Natural killer cell (primary cell): Measurements from ENCODE around the gene SCGB1D1. TPM values are rescaled to one million over a fixed set of nuclear protein-coding genes. Genes with fewer than 3 reads are reported as not detected.

ENCODE experiments used
- ATAC-seq, 3 donors: fragments of 150-1000 bp in 2 of 3; fragments of 200-7000 bp in 1 of 3; cut with Tn5 transposase; 1 replicate in 1 of 3; 2 replicates in 2 of 3; pipeline ENCODE4 v1.10.0; 2021; ENCODE audit warnings: mild to moderate bottlenecking in 2 of 3, moderate library complexity in 2 of 3
- DNase-seq, 2 donors: peaks; one replicate each; pipeline versions ENCODE4 v3.0.0 to v3.0.0-alpha.2; 2013 to 2021; ENCODE audit warnings: mixed read lengths in 1 of 2
- H3K27ac ChIP-seq: one replicate; pipeline ENCODE4 v1.5.1; 2013; ENCODE audit warnings: mild to moderate bottlenecking, low read length
- H3K27me3 ChIP-seq: one replicate; pipeline ENCODE4 v1.6.1; 2013; ENCODE audit warnings: low read length; ENCODE audit not compliant: control insufficient read depth, insufficient read depth
- H3K36me3 ChIP-seq: one replicate; pipeline ENCODE4 v1.6.1; 2013; ENCODE audit warnings: low read length; ENCODE audit not compliant: control insufficient read depth, insufficient read depth
- H3K4me1 ChIP-seq: one replicate; pipeline ENCODE4 v1.6.1; 2013; ENCODE audit warnings: low read length; ENCODE audit not compliant: control insufficient read depth, insufficient read depth
- H3K4me3 ChIP-seq: one replicate; pipeline ENCODE4 v1.5.1; 2013; ENCODE audit warnings: low read length
- H3K9me3 ChIP-seq: one replicate; pipeline ENCODE4 v1.6.1; 2013; ENCODE audit warnings: low read length; ENCODE audit not compliant: control insufficient read depth, insufficient read depth
- H3K27ac Mint-ChIP-seq, 2 donors: one replicate each; pipeline ENCODE4 v1.8.0; 2022; ENCODE audit warnings: mild to moderate bottlenecking in 2 of 2, mixed read lengths in 2 of 2, moderate library complexity in 1 of 2
- H3K27me3 Mint-ChIP-seq, 2 donors: one replicate each; pipeline ENCODE4 v1.8.0; 2022; ENCODE audit warnings: low read depth in 2 of 2, mixed read lengths in 2 of 2
- H3K36me3 Mint-ChIP-seq: one replicate; pipeline ENCODE4 v1.8.0; 2022; ENCODE audit warnings: mixed read lengths
- H3K4me1 Mint-ChIP-seq, 2 donors: one replicate each; pipeline ENCODE4 v1.8.0; 2022; ENCODE audit warnings: mixed read lengths in 2 of 2
- H3K4me3 Mint-ChIP-seq: one replicate; pipeline ENCODE4 v1.8.0; 2022; ENCODE audit warnings: mild to moderate bottlenecking, moderate library complexity, mixed read lengths
- H3K9me3 Mint-ChIP-seq, 2 donors: one replicate each; pipeline ENCODE4 v1.8.0; 2022; ENCODE audit warnings: mixed read lengths in 2 of 2
- WGBS: methylation state at CpG from one replicate; pipeline ENCODE4 v1.1.7; 2013; ENCODE audit warnings: missing lambda C conversion rate; ENCODE audit not compliant: insufficient coverage; 5-methylcytosine and 5-hydroxymethylcytosine counted together
- intact Hi-C: fragments of 100-400 bp; cut with micrococcal nuclease; formaldehyde crosslinking; loops from one replicate; pipeline ENCODE4 v1.14.2; 2022
- total RNA-seq, 4 donors: library from RNA; stranded (reverse); fragments of 120-200 nt in 1 of 4; gene quantifications; one replicate each; pipeline versions ENCODE4 v1.2.3 to v1.2.4, GENCODE V29; 2013 to 2022
- TF ChIP-seq, protein P1 (sequence below): fragments of 200-600 bp; IDR thresholded peaks from one replicate; pipeline ENCODE4 v1.8.0; 2022; ENCODE audit warnings: antibody characterized with exemption

SCGB1D1 gene
- total RNA-seq, 3 donors from 2014 or later (not counting 1 experiment from before 2014, with no cell fraction given), result not detected

DNA sequence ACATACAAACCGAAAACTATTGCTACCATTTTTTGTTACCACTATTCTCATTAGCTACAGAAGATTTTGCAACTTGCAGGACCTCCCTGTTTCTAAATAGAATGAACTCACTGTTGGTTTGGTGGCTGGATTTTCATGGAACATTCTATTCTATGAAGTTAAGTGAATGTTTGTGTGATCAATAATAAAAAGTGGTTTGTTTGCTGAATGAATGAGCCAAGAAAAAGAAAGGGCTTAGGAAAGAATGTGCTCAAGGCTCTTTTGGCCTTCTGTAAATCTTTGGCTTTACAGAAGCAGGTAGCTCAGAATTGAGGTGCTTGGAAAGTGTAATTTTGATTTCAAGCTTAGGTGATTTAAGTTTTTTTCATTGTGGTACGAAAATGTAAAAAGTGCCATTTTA, 46.2 kb downstream of the SCGB1D1 start:
- Mint-ChIP-seq H3K27me3 (peaks cover 30 to 40% of the 10 kb centered on the region in 2 donors), H3K27ac (no peak overlapping the region), H3K36me3 (no peaks in the 10 kb centered on the region), H3K4me1 (no peaks in the 10 kb centered on the region), H3K4me3 (no peak overlapping the region), H3K9me3 (no peaks in the 10 kb centered on the region)
- H3K27ac ChIP-seq, result no peak overlapping the region
- H3K4me1 ChIP-seq, result no peaks in the 10 kb centered on the region
- DNase-seq (no peak), ATAC-seq (no peak)
- peaks cover 5% of the 10 kb centered on the region for H3K27me3 ChIP-seq
- no peaks in the 10 kb centered on the region for H3K36me3 ChIP-seq
- 75% methylated on average over 1 of the region's 2 CpGs for WGBS
- no peak overlapping the region for H3K4me3 ChIP-seq
- TF ChIP-seq, protein P1, sequence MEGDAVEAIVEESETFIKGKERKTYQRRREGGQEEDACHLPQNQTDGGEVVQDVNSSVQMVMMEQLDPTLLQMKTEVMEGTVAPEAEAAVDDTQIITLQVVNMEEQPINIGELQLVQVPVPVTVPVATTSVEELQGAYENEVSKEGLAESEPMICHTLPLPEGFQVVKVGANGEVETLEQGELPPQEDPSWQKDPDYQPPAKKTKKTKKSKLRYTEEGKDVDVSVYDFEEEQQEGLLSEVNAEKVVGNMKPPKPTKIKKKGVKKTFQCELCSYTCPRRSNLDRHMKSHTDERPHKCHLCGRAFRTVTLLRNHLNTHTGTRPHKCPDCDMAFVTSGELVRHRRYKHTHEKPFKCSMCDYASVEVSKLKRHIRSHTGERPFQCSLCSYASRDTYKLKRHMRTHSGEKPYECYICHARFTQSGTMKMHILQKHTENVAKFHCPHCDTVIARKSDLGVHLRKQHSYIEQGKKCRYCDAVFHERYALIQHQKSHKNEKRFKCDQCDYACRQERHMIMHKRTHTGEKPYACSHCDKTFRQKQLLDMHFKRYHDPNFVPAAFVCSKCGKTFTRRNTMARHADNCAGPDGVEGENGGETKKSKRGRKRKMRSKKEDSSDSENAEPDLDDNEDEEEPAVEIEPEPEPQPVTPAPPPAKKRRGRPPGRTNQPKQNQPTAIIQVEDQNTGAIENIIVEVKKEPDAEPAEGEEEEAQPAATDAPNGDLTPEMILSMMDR, result no peak
- intact Hi-C loops, result no loop called here
- H3K9me3 ChIP-seq, result no peaks in the 10 kb centered on the region

DNA sequence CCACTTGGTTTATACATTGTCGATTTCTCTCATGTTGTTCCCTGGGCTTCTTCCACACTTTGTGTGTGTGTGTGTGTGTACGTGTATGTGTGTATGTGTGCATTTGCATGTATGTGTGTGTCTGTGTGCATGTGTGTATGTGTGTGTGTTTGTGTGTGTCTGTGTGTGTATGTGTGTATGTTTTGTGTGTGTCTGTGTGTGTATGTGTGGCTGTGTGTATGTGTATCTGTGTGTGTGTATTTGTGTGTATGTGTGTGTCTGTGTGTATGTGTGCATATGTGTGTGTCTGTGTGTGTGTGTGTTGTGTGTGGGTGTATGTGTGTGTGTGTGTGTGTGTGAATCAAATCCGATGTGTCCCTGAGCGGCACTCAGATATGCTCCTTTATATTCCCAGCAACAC, 47.5 kb downstream of the SCGB1D1 start:
- Histone ChIP-seq H3K36me3 (no peaks in the 10 kb centered on the region), H3K27me3 (peaks cover 12% of the 10 kb centered on the region), H3K4me1 (no peaks in the 10 kb centered on the region), H3K27ac (no peak overlapping the region), H3K4me3 (no peak overlapping the region), H3K9me3 (no peaks in the 10 kb centered on the region)
- no peak for DNase-seq
- no peak overlapping the region for H3K27ac Mint-ChIP-seq
- H3K27me3 Mint-ChIP-seq, result peaks cover 30 to 39% of the 10 kb centered on the region in 2 donors
- H3K4me3 Mint-ChIP-seq, result no peak overlapping the region
- 48% methylated on average over 2 of the region's 4 CpGs for WGBS
- intact Hi-C loops, result no loop called here
- no peaks in the 10 kb centered on the region for H3K36me3 Mint-ChIP-seq
- H3K4me1 Mint-ChIP-seq, result no peaks in the 10 kb centered on the region
- peak in 1 of 3 donors; percentile 41 for ATAC-seq
- TF ChIP-seq, protein P1, result no peak
- H3K9me3 Mint-ChIP-seq, result no peaks in the 10 kb centered on the region

DNA sequence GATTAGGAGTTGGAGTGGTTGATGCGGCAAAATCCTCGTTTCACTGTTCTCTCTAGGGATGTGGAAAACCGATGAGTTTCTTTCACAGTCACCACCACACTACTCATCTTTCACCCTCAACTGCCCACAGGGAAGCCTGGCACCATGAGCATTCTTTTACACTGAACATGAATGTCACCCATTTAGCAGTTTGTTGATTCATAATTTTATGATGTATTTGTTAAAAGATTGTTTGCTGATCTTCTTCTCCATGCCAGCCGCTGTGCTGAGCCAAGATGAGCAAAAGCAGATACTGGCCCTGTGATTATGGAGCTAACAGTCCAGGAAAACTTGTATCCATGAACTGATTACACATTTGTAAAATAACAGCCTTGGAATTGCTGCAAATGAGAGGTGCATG, 48.1 kb downstream of the SCGB1D1 start:
- Mint-ChIP-seq H3K4me3 (no peak overlapping the region), H3K27ac (no peak overlapping the region), H3K36me3 (no peaks in the 10 kb centered on the region), H3K27me3 (peaks cover 27 to 38% of the 10 kb centered on the region in 2 donors), H3K9me3 (no peaks in the 10 kb centered on the region), H3K4me1 (no peaks in the 10 kb centered on the region)
- ATAC-seq, result no peak
- DNase-seq, result no peak
- TF ChIP-seq, protein P1, result no peak
- intact Hi-C loops, result no loop called here
- WGBS, result 85% methylated on average over 2 of the region's 4 CpGs
- no peaks in the 10 kb centered on the region for H3K4me1 ChIP-seq
- no peaks in the 10 kb centered on the region for H3K36me3 ChIP-seq
- H3K9me3 ChIP-seq, result no peaks in the 10 kb centered on the region
- H3K4me3 ChIP-seq, result no peak overlapping the region
- peaks cover 12% of the 10 kb centered on the region for H3K27me3 ChIP-seq
- H3K27ac ChIP-seq, result no peak overlapping the region

DNA sequence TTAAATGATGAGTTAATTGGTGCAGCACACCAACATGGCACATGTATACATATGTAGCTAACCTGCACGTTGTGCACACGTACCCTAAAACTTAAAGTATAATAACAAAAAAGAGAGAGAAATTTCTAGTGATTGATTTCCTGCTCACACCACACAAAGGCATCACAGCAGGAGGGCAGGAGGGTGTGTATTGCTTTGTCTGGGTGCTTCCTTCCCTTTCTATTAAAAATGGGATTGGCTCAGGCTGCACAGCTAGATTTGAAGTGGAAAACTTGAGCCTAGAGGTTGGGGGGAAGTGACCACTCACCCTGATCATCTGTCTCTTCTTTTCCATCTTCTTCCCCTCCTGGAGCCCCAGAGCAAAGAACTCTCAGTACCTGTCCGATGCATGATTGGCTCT, 51.1 kb downstream of the SCGB1D1 start:
- Mint-ChIP-seq H3K9me3 (no peaks in the 10 kb centered on the region), H3K4me3 (no peak overlapping the region), H3K27me3 (peaks cover 14 to 29% of the 10 kb centered on the region in 2 donors), H3K4me1 (no peaks in the 10 kb centered on the region), H3K27ac (no peak overlapping the region), H3K36me3 (no peaks in the 10 kb centered on the region)
- Histone ChIP-seq H3K27me3 (peaks cover 12% of the 10 kb centered on the region), H3K27ac (no peak overlapping the region), H3K36me3 (no peaks in the 10 kb centered on the region), H3K4me1 (no peaks in the 10 kb centered on the region), H3K9me3 (no peaks in the 10 kb centered on the region), H3K4me3 (no peak overlapping the region)
- WGBS, result 92% methylated on average over 1 of the region's 3 CpGs
- intact Hi-C loops, result no loop called here
- DNase-seq (no peak), ATAC-seq (no peak)
- TF ChIP-seq, protein P1, result no peak
